GM19043 (cell line): Measurements from ENCODE around the gene HINT2.

Experiments used
- ATAC-seq: cut with Tn5 transposase; IDR thresholded peaks from one replicate; pipeline ENCODE4 v1.9.1; 2021; ENCODE audit warnings: low read depth; ENCODE audit not compliant: unreplicated experiment

HINT2 gene

DNA sequence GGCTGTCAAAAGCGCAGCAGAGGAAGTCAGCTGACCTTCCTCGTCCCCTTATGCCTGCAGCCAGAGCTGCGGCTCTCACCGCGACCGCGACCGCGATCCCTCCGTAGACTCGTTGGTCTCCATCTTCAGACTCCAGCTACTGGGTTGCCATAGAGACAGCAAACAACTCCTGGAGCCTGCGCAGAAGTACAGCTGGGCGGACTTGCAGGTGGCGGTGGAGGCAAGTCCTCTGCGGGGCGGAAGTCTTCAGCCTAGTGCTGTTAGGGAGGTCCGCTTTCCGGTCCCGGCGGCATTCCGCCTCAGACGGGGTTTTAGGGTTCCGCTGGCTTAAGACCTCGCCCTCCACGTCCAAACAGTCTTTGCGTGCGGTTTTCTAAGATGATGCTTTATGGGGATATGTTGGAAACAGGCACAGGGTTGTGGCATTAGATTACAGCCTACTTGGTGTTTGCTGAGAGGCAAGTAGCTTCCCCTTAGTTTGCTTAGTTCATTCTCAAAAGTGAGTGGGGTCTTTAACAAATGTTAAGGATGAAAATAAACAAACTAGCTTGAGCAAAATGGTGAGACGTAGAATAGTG lies 2.7 kb downstream of the HINT2 start, which contains the start of gene SPAG8:
SPAG8 (minus strand) TSS at position 238 of the 578 bp plus-strand sequence; CDS start at position 123, 115 bp downstream.
- ATAC-seq, result peak; percentile 55

DNA sequence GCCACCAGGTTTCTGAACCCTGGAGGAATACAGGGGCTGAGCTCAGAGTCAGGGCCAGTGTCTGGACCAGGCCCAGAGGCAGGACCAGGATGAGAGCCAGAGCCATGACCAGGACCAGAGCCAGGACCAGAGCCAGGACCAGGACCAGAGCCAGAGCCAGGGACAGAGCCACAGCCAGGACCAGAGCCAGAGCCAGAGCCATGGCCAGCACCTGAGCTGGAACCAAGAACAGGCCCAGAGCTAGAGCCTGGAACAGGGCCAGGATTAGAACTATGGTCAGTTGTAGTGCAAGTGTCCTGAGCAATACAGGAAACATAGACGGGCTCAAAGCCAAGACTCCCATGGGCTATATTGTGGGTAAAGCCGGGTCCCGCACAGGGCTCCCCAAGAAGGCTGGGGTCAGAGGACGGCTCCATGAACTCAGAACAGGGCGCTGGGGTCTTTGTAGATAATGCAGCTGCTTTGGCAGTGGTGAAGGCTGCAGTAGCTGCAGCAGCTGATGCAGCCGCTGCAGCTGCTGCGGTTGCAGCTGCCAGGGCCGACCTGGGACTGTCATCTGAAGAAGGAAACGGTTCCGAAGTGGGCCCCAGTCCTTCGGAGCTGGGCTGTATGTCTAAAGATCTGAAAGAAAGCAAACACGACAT lies 3.3 kb downstream of the HINT2 start:
- no peak for ATAC-seq

DNA sequence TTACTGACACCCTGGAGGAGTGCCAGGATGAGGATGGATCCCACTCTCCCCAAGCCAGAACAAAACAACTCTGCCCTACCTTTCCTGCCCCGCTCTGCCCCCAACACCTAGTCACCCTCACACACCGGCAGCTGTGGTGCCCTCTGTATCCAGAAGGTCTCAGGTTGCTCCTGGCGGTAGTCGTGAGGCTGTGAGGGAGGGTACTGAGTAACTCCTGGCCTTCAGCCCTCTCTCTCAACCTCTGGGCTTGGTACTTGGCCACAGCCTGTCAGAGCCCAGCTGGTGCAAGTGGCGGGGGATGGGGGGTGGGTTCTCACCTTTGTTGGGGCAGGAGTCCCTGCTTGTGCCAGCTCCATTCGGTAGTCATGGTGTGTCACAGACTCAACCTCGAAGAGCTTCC lies 4.7 kb downstream of the HINT2 start:
- no peak for ATAC-seq

DNA sequence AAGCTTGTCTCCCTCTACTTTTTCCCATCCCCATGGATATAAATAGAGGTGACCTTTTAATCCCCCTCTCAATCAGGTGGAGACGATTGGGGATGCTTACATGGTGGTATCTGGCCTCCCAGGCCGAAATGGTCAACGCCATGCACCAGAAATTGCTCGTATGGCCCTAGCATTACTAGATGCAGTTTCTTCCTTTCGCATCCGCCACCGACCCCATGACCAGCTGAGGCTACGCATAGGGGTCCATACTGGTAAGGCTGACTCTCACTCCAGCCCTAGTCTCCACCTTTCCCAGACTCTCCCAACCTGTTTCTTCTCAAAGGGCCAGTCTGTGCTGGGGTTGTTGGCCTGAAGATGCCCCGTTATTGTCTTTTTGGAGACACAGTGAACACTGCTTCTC lies 6.4 kb downstream of the HINT2 start:
- ATAC-seq, result no peak

DNA sequence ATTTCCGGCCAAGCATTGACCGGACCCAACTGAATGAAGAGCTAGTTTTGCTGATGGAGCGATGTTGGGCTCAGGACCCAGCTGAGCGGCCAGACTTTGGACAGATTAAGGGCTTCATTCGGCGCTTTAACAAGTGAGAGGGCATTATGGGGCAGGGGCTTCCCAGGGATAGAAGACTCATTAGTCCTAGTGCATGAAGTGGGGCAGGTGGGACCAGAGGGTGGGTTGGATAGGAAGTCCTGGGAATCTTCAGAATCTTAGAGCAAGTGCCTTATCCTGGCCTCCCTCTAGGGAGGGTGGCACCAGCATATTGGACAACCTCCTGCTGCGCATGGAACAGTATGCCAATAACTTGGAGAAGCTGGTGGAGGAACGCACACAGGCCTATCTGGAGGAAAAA lies 8.7 kb downstream of the HINT2 start:
- ATAC-seq, result no peak

DNA sequence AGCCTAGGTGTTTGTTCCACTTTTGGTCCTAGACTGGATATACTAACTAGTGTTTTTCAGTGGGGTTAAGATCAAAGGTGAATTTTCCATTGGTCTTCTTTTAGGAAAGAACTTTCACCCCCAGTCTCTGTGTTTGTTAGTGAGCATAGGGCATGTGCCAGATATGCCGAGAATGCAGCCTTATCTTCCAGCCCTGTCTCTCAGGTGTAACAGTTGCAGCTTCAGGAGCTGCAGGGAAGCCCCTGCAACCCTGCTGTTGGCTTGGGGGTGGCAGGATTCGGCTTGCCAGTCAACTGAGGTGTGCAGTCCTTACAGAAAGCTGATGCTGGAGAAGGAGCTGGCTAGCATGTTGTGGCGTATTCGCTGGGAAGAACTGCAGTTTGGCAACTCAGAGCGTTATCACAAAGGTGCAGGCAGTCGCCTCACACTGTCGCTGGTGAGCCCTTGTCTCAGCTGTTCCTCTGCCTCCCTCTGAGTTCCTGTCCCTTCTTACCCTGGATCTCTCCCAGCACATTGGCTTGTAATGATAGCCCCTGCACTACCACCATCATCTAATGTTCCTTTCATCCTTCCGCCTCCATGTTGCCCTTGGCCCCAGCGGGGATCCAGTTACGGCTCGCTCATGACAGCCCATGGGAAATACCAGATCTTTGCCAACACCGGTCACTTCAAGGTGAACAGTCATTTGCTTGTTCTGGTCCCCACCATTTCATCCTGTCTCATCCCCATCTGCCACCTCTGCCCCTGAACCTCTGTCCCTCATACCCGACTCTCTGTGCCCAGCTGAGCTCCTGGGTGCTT lies 13.3 kb downstream of the HINT2 start:
- no peak for ATAC-seq

DNA sequence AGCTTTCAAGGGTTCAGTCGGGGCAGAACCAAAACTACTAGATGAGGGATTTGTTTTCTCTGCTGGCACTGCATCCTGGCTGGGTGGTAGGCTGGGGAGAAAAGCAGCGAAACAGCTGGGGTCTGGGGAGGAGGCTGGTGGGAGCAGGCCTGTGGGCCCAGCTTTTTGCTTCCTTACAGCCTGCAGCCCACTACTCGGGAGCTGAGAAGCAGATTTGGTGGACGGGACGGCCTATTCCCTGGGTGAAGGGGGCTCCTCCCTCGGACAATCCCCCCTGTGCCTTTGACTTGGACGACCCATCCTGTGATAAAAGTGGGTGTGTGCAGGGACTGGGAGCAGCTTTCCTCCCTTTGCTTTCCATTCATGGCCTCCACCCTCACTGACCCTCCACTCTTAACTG lies 14.3 kb downstream of the HINT2 start:
- no peak for ATAC-seq

DNA sequence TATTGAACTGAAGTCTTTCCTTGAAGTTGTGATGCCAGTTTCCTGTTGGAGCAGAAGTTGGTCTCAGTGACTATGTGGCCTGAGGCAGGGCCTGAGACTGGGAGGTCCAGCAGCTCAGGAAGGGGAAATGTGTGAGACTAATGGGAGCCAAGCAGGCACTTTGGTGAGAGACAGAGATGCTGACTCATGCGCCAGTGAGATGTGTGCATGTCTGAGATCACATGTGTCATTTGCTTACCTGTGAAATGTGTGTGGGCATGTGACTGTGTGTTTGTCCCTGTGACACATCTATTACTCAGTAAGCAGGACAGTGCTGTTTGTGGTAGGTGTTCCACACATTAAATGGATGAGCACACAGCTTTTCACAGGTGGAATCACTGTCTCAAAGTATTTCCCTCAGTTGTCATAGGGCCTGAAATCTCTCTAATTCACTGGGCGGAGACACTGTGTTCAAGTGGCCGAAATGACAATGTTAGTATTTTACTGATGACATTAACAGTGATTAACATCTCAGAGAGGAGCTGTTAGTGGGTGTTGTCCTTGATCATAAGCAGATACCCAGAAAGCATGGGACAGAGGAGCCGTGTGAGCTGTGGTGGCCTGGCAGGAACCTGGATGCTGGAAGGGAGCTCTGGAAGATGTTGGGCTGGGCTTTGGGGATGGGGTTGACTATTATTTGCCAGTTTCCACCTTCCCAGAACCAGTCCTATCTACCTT lies 16.0 kb downstream of the HINT2 start:
- no peak for ATAC-seq

DNA sequence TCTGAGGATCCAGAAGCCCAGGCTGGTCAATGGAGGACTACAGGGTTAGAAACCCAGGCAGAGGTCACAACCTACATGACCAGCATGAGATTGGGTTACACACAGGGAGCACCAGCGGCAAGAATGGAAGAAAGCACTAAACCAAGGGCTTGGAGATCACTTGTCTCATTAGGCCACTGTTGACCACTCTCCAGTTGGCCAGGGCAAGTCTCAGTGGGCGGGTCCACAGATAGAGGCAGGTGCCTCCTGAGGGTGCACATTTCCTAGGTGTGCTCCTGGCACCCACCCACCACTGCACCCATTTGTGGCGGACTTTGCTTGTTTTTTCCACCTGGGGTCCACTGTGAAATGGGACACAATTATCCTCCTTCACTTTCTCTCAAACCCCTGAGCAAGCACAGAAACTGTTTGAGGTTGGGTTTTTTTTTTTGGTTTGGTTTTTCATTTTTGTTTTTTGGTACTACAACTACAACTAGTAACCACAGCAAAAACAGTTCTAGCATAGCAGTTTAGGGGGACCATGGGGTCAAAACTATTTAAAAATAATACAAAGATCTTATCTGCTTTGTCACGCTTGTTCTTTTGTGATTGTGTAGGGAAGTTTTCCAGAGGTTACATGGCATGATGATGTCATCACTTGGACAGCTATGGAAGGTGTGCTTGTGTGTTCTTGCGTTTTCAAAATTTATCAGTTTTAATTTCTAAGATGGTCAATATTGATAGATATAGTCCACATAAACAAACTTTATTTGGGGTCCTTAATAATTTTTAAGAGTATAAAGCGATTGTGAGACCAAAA lies 17.3 kb downstream of the HINT2 start:
- ATAC-seq, result no peak

DNA sequence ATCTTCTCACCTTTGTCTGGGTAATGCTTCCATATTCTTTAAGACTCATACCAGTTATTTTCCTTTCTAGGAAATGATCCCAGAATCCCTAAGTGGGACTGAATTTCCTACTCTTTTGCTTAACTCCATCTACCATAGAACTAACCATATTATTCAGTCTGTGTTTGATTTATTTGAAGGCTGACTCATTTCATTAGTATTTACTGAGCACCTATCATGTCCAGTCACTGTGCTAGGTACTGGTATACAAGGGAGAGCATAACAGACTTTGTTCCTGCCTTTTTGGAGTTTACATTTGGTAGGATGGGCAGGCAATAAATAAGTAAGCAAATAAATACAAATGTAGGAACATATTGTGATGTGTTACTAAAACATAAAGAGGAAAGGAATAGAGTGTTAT lies 19.1 kb downstream of the HINT2 start:
- no peak for ATAC-seq

DNA sequence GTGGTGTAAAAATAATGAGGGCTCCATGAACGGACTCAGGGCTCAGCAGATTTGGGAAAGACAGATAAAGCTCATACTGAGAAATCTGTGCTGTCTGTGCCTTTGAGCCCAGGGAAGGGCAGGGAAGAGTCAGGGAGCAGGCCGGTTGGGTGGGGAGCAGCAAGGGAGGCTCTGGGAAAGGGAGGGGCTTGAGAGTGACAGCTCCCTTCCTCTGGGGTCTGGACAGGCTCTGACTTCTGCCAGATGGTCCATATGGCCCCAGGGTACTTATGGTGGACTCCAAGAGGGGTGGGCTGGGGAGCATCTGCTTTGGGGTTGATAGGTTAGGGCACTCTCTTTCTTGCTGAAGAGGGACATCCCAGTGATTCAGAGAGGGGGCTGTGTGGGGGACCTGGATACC lies 21.4 kb downstream of the HINT2 start:
- no peak for ATAC-seq

DNA sequence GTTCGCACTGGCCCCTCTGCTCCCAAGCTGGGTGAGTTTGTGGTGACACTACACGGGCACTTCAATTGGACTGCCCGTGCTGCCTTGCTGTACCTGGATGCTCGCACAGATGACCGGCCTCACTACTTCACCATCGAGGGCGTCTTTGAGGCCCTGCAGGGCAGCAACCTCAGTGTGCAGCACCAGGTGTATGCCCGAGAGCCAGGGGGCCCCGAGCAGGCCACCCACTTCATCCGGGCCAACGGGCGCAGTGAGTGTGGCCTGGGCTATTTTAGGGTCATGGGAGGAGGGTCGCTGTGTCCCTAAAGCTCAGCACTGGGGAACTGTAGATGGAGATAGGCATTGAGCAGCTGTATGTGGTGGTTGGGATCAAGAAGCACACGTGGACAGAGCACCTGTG lies 22.0 kb downstream of the HINT2 start:
- ATAC-seq, result no peak

DNA sequence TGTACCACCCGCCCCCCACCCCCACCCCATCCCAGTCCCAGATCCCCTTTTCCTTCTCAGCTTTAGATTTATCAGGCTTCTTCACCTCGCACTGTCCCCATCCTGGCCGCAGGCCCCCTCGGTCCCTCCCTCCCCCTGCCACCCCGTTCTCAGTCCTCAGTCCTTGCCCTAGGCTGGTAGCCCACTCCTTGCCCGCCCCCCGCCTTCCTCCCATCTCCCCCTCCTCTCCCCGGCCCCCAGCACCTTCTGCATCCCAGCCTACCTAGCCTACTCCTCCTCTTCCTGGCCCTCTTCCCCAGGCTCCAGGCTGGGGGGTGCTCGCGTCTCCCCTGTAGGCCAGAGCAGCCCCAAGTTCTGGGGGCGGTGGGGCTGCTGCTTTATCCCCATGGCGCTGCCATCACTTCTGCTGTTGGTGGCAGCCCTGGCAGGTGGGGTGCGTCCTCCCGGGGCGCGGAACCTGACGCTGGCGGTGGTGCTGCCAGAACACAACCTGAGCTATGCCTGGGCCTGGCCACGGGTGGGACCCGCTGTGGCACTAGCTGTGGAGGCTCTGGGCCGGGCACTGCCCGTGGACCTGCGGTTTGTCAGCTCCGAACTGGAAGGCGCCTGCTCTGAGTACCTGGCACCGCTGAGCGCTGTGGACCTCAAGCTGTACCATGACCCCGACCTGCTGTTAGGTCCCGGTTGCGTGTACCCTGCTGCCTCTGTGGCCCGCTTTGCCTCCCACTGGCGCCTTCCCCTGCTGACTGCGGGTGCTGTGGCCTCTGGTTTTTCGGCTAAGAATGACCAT lies 22.6 kb downstream of the HINT2 start:
- ATAC-seq, result no peak

DNA sequence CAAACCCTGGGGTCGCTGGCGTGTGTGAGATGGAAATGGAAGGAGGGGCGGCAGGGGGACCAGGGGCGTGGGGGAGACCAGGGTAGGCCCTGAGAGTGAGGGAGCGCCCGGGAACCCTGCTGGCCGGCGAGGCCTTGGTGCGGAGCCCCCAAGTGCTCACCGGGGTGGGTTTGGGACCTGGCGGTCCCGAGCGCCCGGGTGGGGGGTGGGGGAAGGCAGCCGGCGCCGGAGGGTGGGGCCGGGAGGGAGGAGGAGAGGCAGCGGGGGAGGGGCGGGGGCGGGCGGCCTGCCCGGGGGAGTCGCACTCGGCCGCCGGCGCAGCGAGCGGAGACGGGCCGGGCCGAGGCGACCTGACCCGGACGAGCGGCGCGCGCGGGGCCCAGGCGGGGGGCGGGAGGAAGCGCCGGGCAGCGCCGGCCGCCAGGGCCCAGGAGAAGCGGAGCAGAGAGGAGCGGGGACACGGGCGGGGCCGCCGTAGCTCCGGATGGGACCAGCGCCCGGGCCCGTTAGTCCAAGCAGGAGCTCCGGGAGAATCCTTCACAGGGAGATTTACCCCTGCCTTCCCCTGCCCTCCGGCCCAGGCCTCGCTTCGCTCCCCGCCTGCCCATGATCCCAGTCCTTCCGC lies 23.4 kb downstream of the HINT2 start, which contains the start of gene NPR2:
NPR2 (plus strand) TSS at position 295 of the 625 bp plus-strand sequence. CDS start 818 bp downstream, outside the sequence.
- no peak for ATAC-seq

DNA sequence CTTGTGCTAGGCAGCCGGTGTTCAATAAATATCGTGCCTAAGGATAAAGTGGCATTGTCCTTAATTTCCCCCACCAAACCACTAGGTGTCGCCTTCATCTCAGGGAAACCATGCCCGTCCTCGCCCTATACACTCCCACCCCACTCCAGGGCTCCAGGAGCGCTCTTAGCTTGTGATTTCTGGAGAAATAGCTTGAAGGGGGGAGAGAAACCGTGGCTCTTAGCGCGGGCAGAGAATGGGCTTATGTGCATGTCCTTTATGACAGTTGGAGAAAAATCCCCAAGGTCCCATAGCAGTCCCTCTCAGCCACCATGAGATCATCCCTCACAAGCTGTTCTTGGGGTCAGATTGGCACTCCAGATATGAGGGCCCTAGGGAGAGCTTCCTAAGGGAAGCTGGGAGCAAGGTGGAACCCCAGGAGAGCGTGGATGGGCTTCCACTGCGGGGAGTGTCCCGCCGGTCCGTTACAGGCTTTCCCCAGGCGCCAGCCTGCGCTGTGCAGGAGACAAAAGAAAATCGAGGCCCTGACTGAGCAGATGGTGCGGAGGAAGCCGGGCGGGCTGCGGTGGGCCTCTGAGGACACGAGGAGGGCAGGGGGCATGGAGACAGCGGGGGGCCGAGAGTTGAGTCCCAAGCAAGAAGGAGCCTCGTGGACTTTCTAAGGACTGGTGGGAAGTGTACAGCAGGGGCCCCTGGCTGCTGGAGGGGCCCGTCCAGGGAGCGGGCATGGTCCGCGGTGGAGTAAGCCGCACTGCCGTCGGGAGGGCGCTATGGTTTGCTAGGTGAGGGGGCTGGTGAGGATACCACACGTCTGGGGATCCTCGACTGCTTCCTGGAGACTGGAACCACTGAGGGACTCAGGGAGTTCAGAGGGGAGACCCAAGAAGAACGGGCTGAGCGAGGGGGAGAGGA lies 24.2 kb downstream of the HINT2 start:
- no peak for ATAC-seq

DNA sequence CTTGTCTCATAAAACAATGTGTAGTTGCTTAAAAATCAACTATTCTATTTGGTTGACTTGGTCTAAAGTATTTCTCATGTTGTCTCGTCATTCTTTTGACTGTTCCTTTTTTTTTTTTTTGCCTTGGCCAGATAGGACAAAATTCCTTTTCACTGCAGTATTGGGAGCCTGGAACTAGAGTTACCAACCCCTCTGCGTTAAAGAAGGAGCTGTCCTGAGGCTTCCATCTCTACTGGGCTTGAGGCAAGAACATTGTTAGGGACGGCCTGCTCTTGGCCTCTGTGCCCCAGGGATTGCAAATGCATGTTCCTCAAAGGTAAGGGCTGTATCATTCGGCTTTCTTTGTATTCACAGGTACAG lies 24.8 kb downstream of the HINT2 start:
- ATAC-seq, result no peak

DNA sequence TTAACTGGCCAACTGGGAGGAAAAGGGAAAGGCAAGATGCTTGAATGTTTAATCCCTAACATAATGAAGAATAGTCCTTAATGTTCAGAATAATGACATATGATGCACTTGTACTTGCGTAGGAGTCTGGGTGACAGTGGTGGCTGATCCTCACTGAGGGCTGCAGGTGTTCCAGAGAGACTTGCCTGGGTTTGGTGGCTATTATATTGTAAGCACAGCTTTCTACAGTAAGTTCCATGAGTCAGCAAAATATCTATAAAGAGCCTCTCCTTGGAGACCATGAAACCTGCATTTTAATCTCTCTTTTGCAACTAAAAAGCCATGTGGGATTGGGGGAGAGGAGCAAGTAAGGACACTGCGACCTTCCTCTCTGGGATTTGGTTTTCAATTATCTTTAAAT lies 25.3 kb downstream of the HINT2 start:
- no peak for ATAC-seq

DNA sequence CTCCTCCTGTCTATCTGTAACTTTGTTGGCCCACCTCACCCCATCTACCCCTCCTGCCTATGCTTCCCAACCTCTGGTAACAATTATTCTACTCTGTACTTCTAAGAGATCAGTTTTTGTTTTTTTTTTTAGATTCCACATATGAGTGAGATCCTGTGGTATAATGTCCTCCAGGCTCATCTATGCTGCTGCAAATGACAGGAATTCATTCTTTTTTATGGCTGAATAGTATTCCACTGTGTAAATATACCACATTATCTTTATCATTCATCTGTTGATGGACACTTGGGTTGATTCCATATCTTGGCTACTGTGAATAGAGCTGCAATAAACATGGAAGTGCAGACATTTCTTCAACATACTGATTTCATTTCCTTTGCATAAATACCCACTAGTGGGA lies 31.4 kb downstream of the HINT2 start:
- ATAC-seq, result no peak
